A549 treated with AZD2906 at 1 μM for 4 hours (cell line): ENCODE results near the gene SVBP. TPM values are rescaled to one million over a fixed set of nuclear protein-coding genes. Genes with fewer than 3 reads are reported as not detected.

Experiments used
- total RNA-seq: library from RNA; stranded (reverse); fragments of 200-300 nt; extraction: Qiagen RNA extraction; gene quantifications from 5 replicates; pipeline ENCODE4 v1.2.3, GENCODE V29; 2022

SVBP gene
- 11.6 to 14.8 TPM (median 14.6 TPM) in 5 replicates for total RNA-seq

GRCh38 chr1:42816585-42817439 lies at the start of gene SVBP, which contains the start of gene ERMAP:
SVBP (minus strand) TSS chr1:42817397; CDS start chr1:42816544, 853 bp downstream.
ERMAP (plus strand) TSS chr1:42817122; CDS start chr1:42830449, 13,327 bp downstream.

GRCh38 chr1:42846257-42847110 lies 29.3 kb upstream of the SVBP start, which contains the start of gene ZNF691:
ZNF691 (plus strand) TSS chr1:42846613; CDS start chr1:42849659, 3,046 bp downstream.

GRCh38 chr1:42784946-42785693 lies 32.1 kb downstream of the SVBP start, which contains the start of gene TMEM269:
TMEM269 (plus strand) TSS chr1:42784991; CDS start chr1:42789894, 4,903 bp downstream.

GRCh38 chr1:42766741-42767509 lies 50.3 kb downstream of the SVBP start, which contains the start of the genes C1orf50 and P3H1:
C1orf50 (plus strand) TSS chr1:42767249; CDS start chr1:42767312, 63 bp downstream.
P3H1 (minus strand) TSS chr1:42767028; CDS start chr1:42766971, 57 bp downstream.

Other genes starting within 250 kb of the SVBP start
- 56.2 to 70.6 TPM (median 61.6 TPM) in 5 replicates for gene PPIH, start 159.0 kb downstream of the SVBP start, total RNA-seq
- 725 to 772 TPM (median 737 TPM) in 5 replicates for gene YBX1, start 135.0 kb downstream of the SVBP start, total RNA-seq
- not detected in 5 replicates for gene CLDN19, start 77.2 kb downstream of the SVBP start, total RNA-seq
- gene P3H1, start 50.4 kb downstream of the SVBP start, total RNA-seq, result 26.4 to 32.6 TPM (median 31.3 TPM) in 5 replicates
- gene C1orf50, start 50.1 kb downstream of the SVBP start, total RNA-seq, result 2.6 to 4.5 TPM (median 3.1 TPM) in 5 replicates
- gene TMEM269, start 32.4 kb downstream of the SVBP start, total RNA-seq, result 0.05 to 0.22 TPM (median 0.10 TPM) in 5 replicates
- 3.1 to 4.6 TPM (median 3.8 TPM) in 5 replicates for gene ERMAP, start 275 bp downstream of the SVBP start, total RNA-seq
- 5.6 to 7.3 TPM (median 7.0 TPM) in 5 replicates for gene ZNF691, start 29.2 kb upstream of the SVBP start, total RNA-seq
- 94.7 to 148 TPM (median 113 TPM) in 5 replicates for gene SLC2A1, start 141.5 kb upstream of the SVBP start, total RNA-seq